GM18870 (cell line): ENCODE measurements around the gene ZNF205.
A peak's percentile ranks its signal among the peaks of the same experiment; 100 is the strongest.
"Not testable (repeated sequence)": the region's sequence is repeated elsewhere in the genome, so short reads cannot be mapped to it uniquely, and the experiment has no call there.

Experiments
- ATAC-seq: cut with Tn5 transposase; IDR thresholded peaks from one replicate; pipeline ENCODE4 v1.9.1; 2021; ENCODE audit warnings: moderate library complexity; ENCODE audit not compliant: unreplicated experiment

Gene ZNF205

GRCh38 chr16:3129137-3130131 is 17.0 kb downstream of the ZNF205 start:
- ATAC-seq: peak; percentile 52

GRCh38 chr16:3131755-3132377 is 19.5 kb downstream of the ZNF205 start:
- no peak for ATAC-seq

- no peak for ATAC-seq
Measured at GRCh38 chr16:3133844-3134243, 21.5 kb downstream of the ZNF205 start.

GRCh38 chr16:3134338-3135125 is 22.1 kb downstream of the ZNF205 start, which contains the start of gene ZNF213:
Gene ZNF213 (plus strand): TSS chr16:3135029. CDS start chr16:3137281, 2,252 bp downstream.
- ATAC-seq: peak; percentile 83

GRCh38 chr16:3135126-3135715 is 22.8 kb downstream of the ZNF205 start:
- peak; percentile 29 for ATAC-seq

- ATAC-seq: no peak
Measured at GRCh38 chr16:3137267-3137666, 24.9 kb downstream of the ZNF205 start.

- no peak for ATAC-seq
Measured at GRCh38 chr16:3138342-3138741, 26.0 kb downstream of the ZNF205 start.

- no peak for ATAC-seq
Measured at GRCh38 chr16:3138823-3139426, 26.5 kb downstream of the ZNF205 start.

- not testable (repeated sequence) for ATAC-seq
Measured at GRCh38 chr16:3139561-3139960, 27.2 kb downstream of the ZNF205 start.

- no peak for ATAC-seq
Measured at GRCh38 chr16:3140603-3141427, 28.4 kb downstream of the ZNF205 start.

- ATAC-seq: no peak
Measured at GRCh38 chr16:3141781-3142311, 29.5 kb downstream of the ZNF205 start.

- no peak for ATAC-seq
Measured at GRCh38 chr16:3142327-3142726, 29.9 kb downstream of the ZNF205 start.

- ATAC-seq: no peak
Measured at GRCh38 chr16:3142770-3143169, 30.4 kb downstream of the ZNF205 start.

- no peak for ATAC-seq
Measured at GRCh38 chr16:3143189-3143588, 30.8 kb downstream of the ZNF205 start.

- ATAC-seq: no peak
Measured at GRCh38 chr16:3143598-3144320, 31.4 kb downstream of the ZNF205 start.

GRCh38 chr16:3144321-3144983 is 32.1 kb downstream of the ZNF205 start:
- ATAC-seq: no peak

GRCh38 chr16:3145151-3145550 is 32.8 kb downstream of the ZNF205 start:
- ATAC-seq: no peak

- no peak for ATAC-seq
Measured at GRCh38 chr16:3145660-3146059, 33.3 kb downstream of the ZNF205 start.
